LNCAP (cell line): ENCODE results near the gene FOXC1.

Source experiments
- TF ChIP-seq, protein P1 (sequence below): fragments of 450-650 bp; IDR thresholded peaks from 2 replicates; pipeline ENCODE4 v1.5.1; 2017; ENCODE audit warnings: mild to moderate bottlenecking

FOXC1 gene

GRCh38 chr6:1609648-1610496 is at the start of gene FOXC1:
TSS of gene FOXC1 (plus strand) at chr6:1609915. CDS start at chr6:1610446, 531 bp downstream.
- TF ChIP-seq, protein P1, sequence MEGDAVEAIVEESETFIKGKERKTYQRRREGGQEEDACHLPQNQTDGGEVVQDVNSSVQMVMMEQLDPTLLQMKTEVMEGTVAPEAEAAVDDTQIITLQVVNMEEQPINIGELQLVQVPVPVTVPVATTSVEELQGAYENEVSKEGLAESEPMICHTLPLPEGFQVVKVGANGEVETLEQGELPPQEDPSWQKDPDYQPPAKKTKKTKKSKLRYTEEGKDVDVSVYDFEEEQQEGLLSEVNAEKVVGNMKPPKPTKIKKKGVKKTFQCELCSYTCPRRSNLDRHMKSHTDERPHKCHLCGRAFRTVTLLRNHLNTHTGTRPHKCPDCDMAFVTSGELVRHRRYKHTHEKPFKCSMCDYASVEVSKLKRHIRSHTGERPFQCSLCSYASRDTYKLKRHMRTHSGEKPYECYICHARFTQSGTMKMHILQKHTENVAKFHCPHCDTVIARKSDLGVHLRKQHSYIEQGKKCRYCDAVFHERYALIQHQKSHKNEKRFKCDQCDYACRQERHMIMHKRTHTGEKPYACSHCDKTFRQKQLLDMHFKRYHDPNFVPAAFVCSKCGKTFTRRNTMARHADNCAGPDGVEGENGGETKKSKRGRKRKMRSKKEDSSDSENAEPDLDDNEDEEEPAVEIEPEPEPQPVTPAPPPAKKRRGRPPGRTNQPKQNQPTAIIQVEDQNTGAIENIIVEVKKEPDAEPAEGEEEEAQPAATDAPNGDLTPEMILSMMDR = no peak

DNA sequence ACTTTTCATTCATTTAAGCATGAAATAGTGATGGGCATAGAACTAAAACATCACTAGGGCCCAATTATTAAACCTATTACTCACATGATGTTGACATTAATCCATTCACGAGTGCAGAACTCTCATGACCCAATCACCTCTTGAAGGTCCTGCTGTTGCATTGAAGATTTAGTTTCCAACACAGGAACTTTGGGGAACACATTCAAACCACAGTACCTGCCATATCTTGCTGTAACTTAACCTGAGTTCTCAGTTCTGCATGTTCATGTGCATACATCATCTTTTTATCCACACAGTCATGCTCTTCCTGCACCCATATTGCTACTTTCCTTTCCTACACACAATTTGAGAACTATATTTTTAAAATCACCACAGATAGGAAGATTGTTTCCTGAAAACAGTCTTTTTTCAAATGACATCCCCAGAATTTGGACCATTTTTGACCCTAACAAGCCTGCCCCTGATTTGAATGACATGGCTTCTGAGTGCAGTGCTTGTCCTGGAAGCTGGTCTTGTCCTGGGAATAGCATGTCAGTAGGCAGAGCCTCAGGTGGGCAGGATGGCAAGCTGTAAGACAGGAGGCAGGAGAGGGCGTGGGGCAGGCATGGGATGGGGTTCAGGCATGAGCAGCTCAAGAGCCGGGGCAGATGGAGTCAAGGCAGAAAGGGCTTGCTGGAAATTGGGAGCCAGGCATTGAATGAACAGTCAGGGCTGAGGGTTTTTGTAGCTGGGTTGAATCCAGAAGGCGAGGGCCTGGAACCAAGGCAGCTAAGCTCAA is 49.2 kb upstream of the FOXC1 start:
- TF ChIP-seq, protein P1 = no peak

DNA sequence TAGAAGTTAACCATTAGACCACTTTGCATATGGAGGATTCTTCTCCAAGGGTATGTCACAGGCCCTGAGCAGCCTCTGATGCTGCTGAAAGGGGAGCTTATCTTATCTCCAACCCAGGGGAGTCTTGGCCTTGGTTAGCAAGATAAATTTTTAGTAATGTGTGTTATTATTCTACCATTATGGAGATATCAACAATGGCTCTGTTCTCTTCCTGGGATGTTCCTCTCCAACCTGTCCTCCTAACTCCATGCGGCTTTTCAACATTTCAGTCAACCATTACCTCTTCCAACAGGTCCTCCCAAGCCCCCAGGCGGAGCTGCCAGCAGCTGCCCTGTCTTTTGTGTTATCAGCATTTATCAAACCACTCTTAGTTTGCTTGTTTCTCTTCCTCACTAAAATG is 48.4 kb upstream of the FOXC1 start:
- TF ChIP-seq, protein P1 = no peak

DNA sequence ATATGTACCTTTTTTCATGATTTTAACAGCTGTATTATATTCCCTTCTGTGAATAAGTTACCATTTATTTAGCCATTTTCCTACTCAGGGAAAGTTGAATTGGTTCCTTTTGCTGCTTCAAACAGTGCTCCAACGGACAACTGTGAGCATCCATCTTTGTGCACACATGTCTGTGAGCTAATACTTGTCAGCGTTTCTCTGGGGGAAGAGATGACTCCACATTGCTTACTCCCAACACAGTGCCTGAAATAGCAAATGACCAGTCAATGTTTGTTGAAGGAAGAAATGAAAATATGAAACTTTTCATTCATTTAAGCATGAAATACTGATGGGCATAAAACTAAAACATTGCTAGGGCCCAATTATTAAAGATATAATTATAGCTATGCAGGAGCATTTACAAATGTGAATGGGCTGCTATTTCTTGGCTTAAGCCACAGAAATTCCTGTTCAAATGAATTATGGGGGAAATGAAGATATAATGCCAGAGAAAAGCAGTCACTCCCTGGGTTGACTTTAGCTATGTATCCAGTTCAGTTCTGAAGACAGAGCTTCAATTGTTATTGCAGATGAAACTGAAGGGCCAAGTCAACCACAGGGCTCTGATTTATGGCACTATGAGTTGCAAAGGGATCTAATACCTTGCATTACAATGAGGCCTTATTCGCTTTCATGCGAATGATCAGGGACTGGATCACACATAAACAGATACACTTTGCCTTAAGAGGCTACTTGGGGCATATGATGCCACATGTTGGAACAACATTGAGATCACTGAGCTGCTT is 47.4 kb upstream of the FOXC1 start:
- TF ChIP-seq, protein P1 = no peak

DNA sequence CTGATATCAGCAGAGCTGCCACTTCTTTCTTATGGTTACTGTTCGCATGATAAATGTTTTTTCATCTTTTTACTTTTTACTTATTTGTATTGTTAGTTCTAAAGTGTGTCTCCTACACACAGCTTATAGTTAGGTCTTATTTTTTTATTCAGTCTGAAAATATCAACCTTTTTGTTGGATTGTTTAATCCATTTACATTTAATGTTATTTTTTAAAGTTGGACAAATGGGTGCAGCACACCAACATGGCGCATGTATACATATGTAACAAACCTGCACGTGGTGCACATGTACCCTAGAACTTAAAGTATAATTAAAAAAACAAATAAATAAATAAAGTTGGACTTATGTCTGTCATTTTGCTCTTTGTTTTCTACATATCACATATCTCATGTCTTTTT is 40.3 kb upstream of the FOXC1 start:
- TF ChIP-seq, protein P1 = no peak

GRCh38 chr6:1570848-1571247 is 38.9 kb upstream of the FOXC1 start:
- TF ChIP-seq, protein P1 = no peak

GRCh38 chr6:1572892-1573291 is 36.8 kb upstream of the FOXC1 start:
- TF ChIP-seq, protein P1 = no peak
